ENCODE data around the gene TRIM8.
A peak's percentile ranks its signal among the peaks of the same experiment; 100 is the strongest.

The TRIM8 gene

DNA sequence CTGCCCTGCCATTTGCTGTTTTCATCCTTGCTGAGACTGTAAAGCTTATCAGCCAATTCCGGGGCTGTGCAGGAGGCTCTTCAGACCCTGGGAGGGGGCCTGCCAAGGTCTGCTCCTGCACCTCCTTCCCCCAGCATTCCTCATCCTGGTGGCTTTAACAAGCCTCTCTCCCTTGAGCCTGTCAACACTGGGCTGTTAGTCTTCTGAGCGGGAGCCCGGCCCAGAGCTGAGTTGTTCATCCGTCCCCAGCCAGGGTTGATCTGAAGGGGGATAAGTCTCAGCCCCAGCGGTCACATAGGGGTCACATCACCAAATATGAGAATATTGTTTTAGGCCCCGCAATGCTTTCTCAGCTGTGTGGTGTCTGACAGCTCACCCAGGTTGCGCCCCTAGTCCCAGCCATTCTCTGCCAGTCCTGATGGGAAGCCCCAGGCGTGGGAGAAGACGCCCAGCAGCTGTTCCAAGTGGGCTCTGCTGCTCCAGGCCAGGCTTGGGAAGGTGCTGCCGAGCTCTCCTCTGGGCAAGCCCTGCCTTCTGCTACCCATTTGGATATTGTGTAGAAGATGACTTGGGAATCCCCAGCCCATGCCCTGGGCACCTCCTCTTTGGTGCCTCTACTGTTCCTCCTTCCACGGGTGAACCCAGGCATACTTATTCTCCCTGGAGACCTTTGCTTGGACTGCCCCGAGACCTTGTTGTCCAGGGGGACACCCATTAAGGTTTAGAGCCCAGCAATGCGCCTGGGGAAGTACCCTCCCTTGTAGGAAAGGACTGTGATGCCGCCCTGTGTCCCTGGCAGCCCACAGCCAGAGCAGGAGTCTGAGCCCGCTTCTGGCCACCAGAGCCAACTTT, 23.5 kb upstream of the TRIM8 start:
- H3K27ac ChIP-seq: peak overlapping the region; percentile 15
- in situ Hi-C loops (cut with HindIII; ENCODE audit: low pct_ligation_motif_present, low sequenced_read_pairs): no loop called here
- TF ChIP-seq, protein P1, sequence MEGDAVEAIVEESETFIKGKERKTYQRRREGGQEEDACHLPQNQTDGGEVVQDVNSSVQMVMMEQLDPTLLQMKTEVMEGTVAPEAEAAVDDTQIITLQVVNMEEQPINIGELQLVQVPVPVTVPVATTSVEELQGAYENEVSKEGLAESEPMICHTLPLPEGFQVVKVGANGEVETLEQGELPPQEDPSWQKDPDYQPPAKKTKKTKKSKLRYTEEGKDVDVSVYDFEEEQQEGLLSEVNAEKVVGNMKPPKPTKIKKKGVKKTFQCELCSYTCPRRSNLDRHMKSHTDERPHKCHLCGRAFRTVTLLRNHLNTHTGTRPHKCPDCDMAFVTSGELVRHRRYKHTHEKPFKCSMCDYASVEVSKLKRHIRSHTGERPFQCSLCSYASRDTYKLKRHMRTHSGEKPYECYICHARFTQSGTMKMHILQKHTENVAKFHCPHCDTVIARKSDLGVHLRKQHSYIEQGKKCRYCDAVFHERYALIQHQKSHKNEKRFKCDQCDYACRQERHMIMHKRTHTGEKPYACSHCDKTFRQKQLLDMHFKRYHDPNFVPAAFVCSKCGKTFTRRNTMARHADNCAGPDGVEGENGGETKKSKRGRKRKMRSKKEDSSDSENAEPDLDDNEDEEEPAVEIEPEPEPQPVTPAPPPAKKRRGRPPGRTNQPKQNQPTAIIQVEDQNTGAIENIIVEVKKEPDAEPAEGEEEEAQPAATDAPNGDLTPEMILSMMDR (IDR thresholded peaks at IDR 0.05; ENCODE audit: low read depth, low read length, missing control alignments): no peak
- DNase-seq: no peak
- H3K4me3 ChIP-seq (ENCODE audit: low read depth, low read length): no peak overlapping the region
- no peaks in the 10 kb centered on the region for H3K27me3 ChIP-seq (replicated peaks)
- H3K36me3 ChIP-seq (replicated peaks): peaks cover 8% of the 10 kb centered on the region

DNA sequence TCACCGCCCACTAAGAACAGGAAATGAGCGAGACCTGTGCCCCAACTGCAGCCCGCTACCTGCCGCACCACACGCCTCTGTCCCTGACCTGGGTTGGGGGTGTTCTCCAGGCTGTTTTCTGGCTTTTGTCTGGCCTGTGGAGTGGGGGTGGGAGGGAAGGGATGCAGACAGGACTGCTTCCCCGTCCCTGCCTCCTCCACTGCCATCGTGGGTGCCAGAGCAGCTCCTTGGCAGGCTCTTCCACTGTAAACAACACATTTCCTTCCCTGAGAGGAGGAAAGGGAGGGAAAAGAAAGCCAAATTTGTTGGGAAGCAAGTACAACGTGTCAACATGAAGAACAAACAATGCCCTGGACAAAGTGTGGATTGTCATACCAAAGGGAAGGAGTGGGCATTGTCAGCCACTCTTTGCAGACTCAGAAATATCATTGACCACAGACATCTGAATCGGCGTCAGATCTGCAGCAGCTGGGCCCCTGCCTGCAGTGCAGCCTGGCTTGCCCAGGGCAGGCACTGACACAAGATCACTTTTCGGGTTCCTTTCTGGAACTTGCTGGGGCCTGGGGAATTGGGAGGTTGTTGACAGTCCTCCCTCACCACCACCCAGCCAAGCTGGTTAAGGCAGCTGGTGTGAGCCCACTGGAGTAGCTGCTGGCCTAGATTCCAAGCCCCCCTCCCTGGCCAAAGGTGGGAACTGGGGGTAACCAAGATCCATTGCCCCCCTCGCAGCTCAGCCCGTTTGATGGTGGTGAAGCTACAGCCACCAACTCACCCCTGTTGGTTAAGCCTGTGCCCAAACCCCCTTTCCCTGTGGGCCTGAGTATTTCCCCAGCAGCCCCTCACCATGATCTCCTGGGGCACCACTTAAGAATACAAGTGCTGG, 22.6 kb upstream of the TRIM8 start:
- in situ Hi-C loops (cut with HindIII; ENCODE audit: low pct_ligation_motif_present, low sequenced_read_pairs): no loop called here
- DNase-seq: no peak
- no peaks in the 10 kb centered on the region for H3K27me3 ChIP-seq (replicated peaks)
- peaks cover 8% of the 10 kb centered on the region for H3K36me3 ChIP-seq (replicated peaks)
- no peak overlapping the region for H3K27ac ChIP-seq
- TF ChIP-seq, protein P1 (IDR thresholded peaks at IDR 0.05; ENCODE audit: low read depth, low read length, missing control alignments): no peak
- H3K4me3 ChIP-seq (ENCODE audit: low read depth, low read length): no peak overlapping the region

DNA sequence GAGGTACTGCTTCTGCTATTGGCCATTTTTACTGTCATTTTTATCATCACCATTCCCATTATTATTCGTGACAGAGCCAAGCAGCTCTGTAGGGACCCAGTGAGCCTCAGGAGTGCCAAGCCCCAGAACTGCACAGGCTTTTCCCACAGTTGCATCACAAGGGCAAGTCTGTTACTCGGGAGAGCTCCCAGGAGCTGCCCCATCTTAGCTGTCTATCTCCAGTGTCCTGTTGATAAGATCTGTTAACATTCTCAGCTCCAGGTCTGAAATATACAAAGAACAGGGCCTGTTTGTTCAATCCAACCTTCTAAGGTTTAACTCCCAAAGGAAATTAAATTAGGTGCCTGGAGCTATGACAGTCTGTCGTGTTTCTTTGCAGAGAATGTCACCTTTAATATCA, 20.2 kb upstream of the TRIM8 start:
- H3K4me3 ChIP-seq (ENCODE audit: low read depth, low read length): no peak overlapping the region
- no peaks in the 10 kb centered on the region for H3K27me3 ChIP-seq (replicated peaks)
- H3K36me3 ChIP-seq (replicated peaks): no peaks in the 10 kb centered on the region
- TF ChIP-seq, protein P1 (IDR thresholded peaks at IDR 0.05; ENCODE audit: low read depth, low read length, missing control alignments): no peak
- no peak overlapping the region for H3K27ac ChIP-seq
- DNase-seq: no peak
- in situ Hi-C loops (cut with HindIII; ENCODE audit: low pct_ligation_motif_present, low sequenced_read_pairs): no loop called here

DNA sequence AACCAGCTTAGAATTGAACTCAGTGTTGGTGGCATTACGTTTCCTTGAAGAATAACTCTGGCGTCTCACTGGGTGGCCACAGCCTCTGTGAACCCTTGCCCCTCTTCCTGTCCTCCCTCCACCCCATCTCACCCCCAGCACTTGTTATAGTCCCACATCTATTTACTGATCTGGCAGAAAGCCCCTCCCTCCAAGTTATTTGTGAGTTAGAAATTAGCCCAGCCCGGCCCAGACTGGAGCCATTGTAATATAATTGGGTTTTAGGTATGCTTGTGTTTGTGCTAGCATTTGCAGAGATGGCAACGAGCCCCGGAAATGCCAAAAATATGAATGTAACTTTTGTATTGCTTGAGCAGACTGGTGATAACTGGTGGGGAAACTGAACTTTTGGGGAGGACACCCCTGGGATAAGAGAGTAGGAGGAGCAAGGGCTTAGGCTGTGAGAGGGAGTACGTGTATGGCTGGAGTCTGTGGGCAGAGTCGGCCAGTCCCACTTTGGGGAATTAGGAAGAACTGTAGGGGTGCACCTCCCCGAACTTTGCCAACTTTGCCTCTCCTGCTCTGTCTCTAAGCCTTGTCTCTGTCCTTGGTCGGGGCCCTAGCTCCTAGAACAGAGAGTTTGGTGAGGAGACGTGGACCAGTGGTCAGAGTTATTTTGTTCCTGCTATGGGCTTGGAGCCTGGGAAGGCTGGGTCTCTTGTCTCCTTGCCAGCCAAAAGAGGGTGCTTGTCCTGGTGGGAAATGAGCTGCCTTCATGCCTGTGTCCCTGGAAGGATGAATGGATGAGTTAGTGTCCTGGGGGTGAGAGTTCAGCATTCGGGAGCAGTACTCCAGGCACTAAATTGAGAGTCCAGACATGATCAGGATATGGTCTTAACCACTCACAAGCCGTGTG, 19.3 kb upstream of the TRIM8 start:
- no peaks in the 10 kb centered on the region for H3K27me3 ChIP-seq (replicated peaks)
- in situ Hi-C loops (cut with HindIII; ENCODE audit: low pct_ligation_motif_present, low sequenced_read_pairs): no loop called here
- no peak overlapping the region for H3K27ac ChIP-seq
- no peak for DNase-seq
- no peaks in the 10 kb centered on the region for H3K36me3 ChIP-seq (replicated peaks)
- TF ChIP-seq, protein P1 (IDR thresholded peaks at IDR 0.05; ENCODE audit: low read depth, low read length, missing control alignments): no peak
- H3K4me3 ChIP-seq (ENCODE audit: low read depth, low read length): no peak overlapping the region

DNA sequence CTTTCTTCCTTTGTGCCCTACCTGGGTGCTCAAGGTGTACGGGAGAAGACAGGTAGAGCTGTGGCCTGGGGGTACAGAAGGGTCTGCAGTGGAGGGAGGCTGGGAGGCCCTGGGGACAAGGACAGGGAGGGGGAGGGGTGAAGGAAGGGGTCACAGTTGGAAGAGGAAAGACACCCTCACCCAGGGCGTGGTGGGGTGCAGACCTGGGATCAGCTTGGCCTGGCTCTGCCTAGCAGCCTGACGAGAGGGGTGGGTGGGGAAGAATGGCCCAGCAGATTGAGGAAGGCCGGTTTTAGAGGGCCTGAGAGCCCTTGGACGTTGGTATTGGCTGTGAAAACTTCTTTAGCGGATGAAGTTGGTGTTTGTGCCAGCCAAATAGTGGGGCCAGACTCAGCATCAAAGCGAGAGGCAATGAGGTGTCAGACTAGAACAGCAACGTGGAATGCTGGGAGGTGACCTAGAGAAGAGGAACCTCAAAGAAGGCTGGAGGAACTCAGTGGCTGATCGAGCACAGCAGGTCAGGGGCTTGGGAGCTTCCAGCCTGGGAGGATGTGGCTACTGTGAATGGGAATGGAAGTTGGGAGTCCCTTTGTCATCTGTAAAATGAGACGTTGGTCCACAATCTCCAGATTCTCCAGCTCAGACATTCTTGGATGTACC, 18.1 kb upstream of the TRIM8 start:
- Histone ChIP-seq H3K4me3 (ENCODE audit: low read depth, low read length) (no peak overlapping the region), H3K27me3 (replicated peaks) (no peaks in the 10 kb centered on the region), H3K27ac (no peak overlapping the region), H3K36me3 (replicated peaks) (no peaks in the 10 kb centered on the region)
- in situ Hi-C loops (cut with HindIII; ENCODE audit: low pct_ligation_motif_present, low sequenced_read_pairs): no loop called here
- TF ChIP-seq, protein P1 (IDR thresholded peaks at IDR 0.05; ENCODE audit: low read depth, low read length, missing control alignments): no peak
- no peak for DNase-seq

All from brain microvascular endothelial cell (primary cell).